ENCODE results near the gene CBR1. TPM values are rescaled to one million over a fixed set of nuclear protein-coding genes. Genes with fewer than 3 reads are reported as not detected.

The CBR1 gene
- total and polyA plus RNA-seq, 10 of the 15 experiments (the other 5 are each of a cell fraction or from before 2014, with no cell fraction given): 16.9 to 138 (median 57.4) TPM

DNA sequence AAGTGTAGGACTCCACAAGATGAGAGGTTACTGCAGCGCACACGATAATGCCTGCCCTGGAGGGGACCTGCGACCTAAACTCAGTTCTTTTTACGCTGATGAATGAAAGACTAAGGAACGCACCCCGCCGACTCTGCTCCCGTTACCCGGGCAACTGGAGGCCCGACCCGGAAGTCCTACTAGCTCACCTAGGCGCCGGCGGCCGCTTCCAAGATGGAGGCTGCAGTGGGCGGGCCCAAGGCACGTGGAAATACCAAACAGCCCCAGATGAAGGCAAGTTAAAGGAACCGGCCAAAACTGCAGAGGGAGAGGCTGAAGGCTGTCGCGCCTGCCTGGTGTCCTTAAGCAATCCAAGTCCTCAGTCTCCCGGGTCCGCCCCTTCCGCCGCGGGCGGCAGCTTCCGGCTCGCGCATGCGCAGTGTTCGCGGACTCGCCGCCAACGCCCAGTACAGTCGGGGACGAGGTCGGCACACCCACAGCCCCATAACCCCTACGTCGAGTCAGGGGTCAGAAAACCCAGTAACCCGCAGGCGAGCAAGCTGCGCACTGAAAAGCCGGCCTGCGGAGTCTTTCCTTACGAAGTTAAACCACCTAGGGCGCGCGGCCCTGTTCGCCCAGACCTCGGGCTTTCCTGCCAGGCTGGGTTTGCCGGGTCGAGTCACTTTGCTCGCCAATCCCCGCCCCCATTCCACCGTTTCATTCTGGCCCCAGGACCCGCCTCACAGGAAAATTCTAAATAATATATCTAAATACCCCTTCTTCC, 9.5 kb upstream of the CBR1 start, which contains the start of gene SETD4 (continued):
- TF ChIP-seq, protein P1, sequence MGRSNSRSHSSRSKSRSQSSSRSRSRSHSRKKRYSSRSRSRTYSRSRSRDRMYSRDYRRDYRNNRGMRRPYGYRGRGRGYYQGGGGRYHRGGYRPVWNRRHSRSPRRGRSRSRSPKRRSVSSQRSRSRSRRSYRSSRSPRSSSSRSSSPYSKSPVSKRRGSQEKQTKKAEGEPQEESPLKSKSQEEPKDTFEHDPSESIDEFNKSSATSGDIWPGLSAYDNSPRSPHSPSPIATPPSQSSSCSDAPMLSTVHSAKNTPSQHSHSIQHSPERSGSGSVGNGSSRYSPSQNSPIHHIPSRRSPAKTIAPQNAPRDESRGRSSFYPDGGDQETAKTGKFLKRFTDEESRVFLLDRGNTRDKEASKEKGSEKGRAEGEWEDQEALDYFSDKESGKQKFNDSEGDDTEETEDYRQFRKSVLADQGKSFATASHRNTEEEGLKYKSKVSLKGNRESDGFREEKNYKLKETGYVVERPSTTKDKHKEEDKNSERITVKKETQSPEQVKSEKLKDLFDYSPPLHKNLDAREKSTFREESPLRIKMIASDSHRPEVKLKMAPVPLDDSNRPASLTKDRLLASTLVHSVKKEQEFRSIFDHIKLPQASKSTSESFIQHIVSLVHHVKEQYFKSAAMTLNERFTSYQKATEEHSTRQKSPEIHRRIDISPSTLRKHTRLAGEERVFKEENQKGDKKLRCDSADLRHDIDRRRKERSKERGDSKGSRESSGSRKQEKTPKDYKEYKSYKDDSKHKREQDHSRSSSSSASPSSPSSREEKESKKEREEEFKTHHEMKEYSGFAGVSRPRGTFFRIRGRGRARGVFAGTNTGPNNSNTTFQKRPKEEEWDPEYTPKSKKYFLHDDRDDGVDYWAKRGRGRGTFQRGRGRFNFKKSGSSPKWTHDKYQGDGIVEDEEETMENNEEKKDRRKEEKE (IDR thresholded peaks at IDR 0.05): no peak
- no peak for TF ChIP-seq TCF7 (IDR thresholded peaks at IDR 0.05; ENCODE audit: borderline replicate concordance)
- no peak for TF ChIP-seq IKZF2 (IDR thresholded peaks at IDR 0.05)
- no peak for TF ChIP-seq CREB1 (IDR thresholded peaks at IDR 0.05; ENCODE audit: low read depth)
- TF ChIP-seq, protein P2, sequence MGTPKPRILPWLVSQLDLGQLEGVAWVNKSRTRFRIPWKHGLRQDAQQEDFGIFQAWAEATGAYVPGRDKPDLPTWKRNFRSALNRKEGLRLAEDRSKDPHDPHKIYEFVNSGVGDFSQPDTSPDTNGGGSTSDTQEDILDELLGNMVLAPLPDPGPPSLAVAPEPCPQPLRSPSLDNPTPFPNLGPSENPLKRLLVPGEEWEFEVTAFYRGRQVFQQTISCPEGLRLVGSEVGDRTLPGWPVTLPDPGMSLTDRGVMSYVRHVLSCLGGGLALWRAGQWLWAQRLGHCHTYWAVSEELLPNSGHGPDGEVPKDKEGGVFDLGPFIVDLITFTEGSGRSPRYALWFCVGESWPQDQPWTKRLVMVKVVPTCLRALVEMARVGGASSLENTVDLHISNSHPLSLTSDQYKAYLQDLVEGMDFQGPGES (IDR thresholded peaks at IDR 0.05): 0 out of 2 replicates have a peak, but pooled peaks have one; percentile 19
- TF ChIP-seq TARDBP (IDR thresholded peaks at IDR 0.05; ENCODE audit: borderline replicate concordance): no peak
- TF ChIP-seq MTA3 (IDR thresholded peaks at IDR 0.05; ENCODE audit: borderline replicate concordance, low read length): no peak
- peak; percentile 56; the same call in 1 of the 2 replicates for TF ChIP-seq TBL1XR1 (IDR thresholded peaks at IDR 0.05; ENCODE audit: low read depth, low read length)
- TF ChIP-seq, protein P3, sequence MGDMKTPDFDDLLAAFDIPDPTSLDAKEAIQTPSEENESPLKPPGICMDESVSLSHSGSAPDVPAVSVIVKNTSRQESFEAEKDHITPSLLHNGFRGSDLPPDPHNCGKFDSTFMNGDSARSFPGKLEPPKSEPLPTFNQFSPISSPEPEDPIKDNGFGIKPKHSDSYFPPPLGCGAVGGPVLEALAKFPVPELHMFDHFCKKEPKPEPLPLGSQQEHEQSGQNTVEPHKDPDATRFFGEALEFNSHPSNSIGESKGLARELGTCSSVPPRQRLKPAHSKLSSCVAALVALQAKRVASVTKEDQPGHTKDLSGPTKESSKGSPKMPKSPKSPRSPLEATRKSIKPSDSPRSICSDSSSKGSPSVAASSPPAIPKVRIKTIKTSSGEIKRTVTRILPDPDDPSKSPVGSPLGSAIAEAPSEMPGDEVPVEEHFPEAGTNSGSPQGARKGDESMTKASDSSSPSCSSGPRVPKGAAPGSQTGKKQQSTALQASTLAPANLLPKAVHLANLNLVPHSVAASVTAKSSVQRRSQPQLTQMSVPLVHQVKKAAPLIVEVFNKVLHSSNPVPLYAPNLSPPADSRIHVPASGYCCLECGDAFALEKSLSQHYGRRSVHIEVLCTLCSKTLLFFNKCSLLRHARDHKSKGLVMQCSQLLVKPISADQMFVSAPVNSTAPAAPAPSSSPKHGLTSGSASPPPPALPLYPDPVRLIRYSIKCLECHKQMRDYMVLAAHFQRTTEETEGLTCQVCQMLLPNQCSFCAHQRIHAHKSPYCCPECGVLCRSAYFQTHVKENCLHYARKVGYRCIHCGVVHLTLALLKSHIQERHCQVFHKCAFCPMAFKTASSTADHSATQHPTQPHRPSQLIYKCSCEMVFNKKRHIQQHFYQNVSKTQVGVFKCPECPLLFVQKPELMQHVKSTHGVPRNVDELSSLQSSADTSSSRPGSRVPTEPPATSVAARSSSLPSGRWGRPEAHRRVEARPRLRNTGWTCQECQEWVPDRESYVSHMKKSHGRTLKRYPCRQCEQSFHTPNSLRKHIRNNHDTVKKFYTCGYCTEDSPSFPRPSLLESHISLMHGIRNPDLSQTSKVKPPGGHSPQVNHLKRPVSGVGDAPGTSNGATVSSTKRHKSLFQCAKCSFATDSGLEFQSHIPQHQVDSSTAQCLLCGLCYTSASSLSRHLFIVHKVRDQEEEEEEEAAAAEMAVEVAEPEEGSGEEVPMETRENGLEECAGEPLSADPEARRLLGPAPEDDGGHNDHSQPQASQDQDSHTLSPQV (IDR thresholded peaks at IDR 0.05): no peak
- TF ChIP-seq, protein P4, sequence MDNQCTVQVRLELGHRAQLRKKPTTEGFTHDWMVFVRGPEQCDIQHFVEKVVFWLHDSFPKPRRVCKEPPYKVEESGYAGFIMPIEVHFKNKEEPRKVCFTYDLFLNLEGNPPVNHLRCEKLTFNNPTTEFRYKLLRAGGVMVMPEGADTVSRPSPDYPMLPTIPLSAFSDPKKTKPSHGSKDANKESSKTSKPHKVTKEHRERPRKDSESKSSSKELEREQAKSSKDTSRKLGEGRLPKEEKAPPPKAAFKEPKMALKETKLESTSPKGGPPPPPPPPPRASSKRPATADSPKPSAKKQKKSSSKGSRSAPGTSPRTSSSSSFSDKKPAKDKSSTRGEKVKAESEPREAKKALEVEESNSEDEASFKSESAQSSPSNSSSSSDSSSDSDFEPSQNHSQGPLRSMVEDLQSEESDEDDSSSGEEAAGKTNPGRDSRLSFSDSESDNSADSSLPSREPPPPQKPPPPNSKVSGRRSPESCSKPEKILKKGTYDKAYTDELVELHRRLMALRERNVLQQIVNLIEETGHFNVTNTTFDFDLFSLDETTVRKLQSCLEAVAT (IDR thresholded peaks at IDR 0.05): 0 out of 2 replicates have a peak, but pooled peaks have one; percentile 18
- TF ChIP-seq HCFC1 (IDR thresholded peaks at IDR 0.05; ENCODE audit: low read length): no peak
- TF ChIP-seq SREBF1 (IDR thresholded peaks at IDR 0.05; ENCODE audit: low read length): no peak
- TF ChIP-seq SPI1 (IDR thresholded peaks at IDR 0.05; ENCODE audit: borderline replicate concordance, insufficient read depth, low read depth, low read length): 0 out of 2 replicates have a peak, but pooled peaks have one; percentile 2
- no peak for TF ChIP-seq SMAD1 (IDR thresholded peaks at IDR 0.05; ENCODE audit: low read depth, partially characterized antibody)
- TF ChIP-seq SUPT20H (IDR thresholded peaks at IDR 0.05; ENCODE audit: borderline replicate concordance, control insufficient read depth, low read depth, low read length): no peak
- TF ChIP-seq ATF7 (IDR thresholded peaks at IDR 0.05; ENCODE audit: low read depth): no peak
- TF ChIP-seq, protein P5, sequence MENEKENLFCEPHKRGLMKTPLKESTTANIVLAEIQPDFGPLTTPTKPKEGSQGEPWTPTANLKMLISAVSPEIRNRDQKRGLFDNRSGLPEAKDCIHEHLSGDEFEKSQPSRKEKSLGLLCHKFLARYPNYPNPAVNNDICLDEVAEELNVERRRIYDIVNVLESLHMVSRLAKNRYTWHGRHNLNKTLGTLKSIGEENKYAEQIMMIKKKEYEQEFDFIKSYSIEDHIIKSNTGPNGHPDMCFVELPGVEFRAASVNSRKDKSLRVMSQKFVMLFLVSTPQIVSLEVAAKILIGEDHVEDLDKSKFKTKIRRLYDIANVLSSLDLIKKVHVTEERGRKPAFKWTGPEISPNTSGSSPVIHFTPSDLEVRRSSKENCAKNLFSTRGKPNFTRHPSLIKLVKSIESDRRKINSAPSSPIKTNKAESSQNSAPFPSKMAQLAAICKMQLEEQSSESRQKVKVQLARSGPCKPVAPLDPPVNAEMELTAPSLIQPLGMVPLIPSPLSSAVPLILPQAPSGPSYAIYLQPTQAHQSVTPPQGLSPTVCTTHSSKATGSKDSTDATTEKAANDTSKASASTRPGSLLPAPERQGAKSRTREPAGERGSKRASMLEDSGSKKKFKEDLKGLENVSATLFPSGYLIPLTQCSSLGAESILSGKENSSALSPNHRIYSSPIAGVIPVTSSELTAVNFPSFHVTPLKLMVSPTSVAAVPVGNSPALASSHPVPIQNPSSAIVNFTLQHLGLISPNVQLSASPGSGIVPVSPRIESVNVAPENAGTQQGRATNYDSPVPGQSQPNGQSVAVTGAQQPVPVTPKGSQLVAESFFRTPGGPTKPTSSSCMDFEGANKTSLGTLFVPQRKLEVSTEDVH (IDR thresholded peaks at IDR 0.05; ENCODE audit: low read depth, partially characterized antibody): no peak
